CD14-positive monocyte (primary cell): ENCODE results near the gene SNN. TPM values are rescaled to one million over a fixed set of nuclear protein-coding genes. Genes with fewer than 3 reads are reported as not detected.

Source experiments
- DNase-seq, 3 donors: peaks; one replicate each; pipeline ENCODE4 v3.0.0-alpha.2; 2011 to 2022
- H2AFZ ChIP-seq: 2 replicates; pipeline ENCODE4 v1.6.0; 2012; ENCODE audit warnings: mild to moderate bottlenecking, low read depth, low read length, inconsistent platforms; ENCODE audit not compliant: insufficient read depth, poor library complexity, severe bottlenecking
- H3K27ac ChIP-seq, 2 donors: 1 replicate in 1 of 2; 2 replicates in 1 of 2; pipeline ENCODE4 v1.5.1; 2012 to 2013; ENCODE audit warnings: low read length in 2 of 2, control low read depth in 1 of 2, inconsistent platforms in 1 of 2, low read depth in 1 of 2, mild to moderate bottlenecking in 1 of 2
- H3K27me3 ChIP-seq, 2 donors: one replicate each; pipeline versions ENCODE4 v1.6.0 to v1.6.1; 2011 to 2013; ENCODE audit warnings: low read length in 2 of 2; ENCODE audit not compliant: control insufficient read depth in 2 of 2, insufficient read depth in 2 of 2
- H3K36me3 ChIP-seq, 2 donors: replicated peaks in 1 of 2; 1 replicate in 1 of 2; 2 replicates in 1 of 2; pipeline versions ENCODE4 v1.5.1 to v1.6.1; 2012 to 2013; ENCODE audit warnings: low read length in 2 of 2, control low read depth in 1 of 2, inconsistent platforms in 1 of 2, mild to moderate bottlenecking in 1 of 2; ENCODE audit not compliant: insufficient read depth in 2 of 2, control insufficient read depth in 1 of 2
- H3K4me1 ChIP-seq, 2 donors: 1 replicate in 1 of 2; 2 replicates in 1 of 2; pipeline versions ENCODE4 v1.5.1 to v1.6.1; 2012 to 2013; ENCODE audit warnings: low read length in 2 of 2, control low read depth in 1 of 2, inconsistent platforms in 1 of 2, mild to moderate bottlenecking in 1 of 2, moderate library complexity in 1 of 2; ENCODE audit not compliant: insufficient read depth in 2 of 2, control insufficient read depth in 1 of 2
- H3K4me2 ChIP-seq: replicated peaks from 2 replicates; pipeline ENCODE3; 2012; ENCODE audit warnings: low read length, moderate library complexity, mild to moderate bottlenecking; ENCODE audit not compliant: poor library complexity, severe bottlenecking; ENCODE audit errors: extremely low read depth
- H3K4me3 ChIP-seq, 3 experiments: fragments of 200-600 bp in 1 of 3; sonication (generic) in 1 of 3; replicated peaks in 1 of 3; 1 replicate in 2 of 3; 2 replicates in 1 of 3; pipeline ENCODE4 v1.5.1; 2011 to 2013; ENCODE audit warnings: low read length in 3 of 3, mild to moderate bottlenecking in 3 of 3, control low read depth in 2 of 3, low read depth in 2 of 3, inconsistent platforms in 1 of 3, moderate library complexity in 1 of 3
- H3K79me2 ChIP-seq: 2 replicates; pipeline ENCODE4 v1.6.0; 2012; ENCODE audit warnings: mild to moderate bottlenecking, control low read depth, inconsistent platforms, low read length, moderate library complexity; ENCODE audit not compliant: insufficient read depth
- H3K9ac ChIP-seq: 2 replicates; pipeline ENCODE4 v1.6.0; 2017; ENCODE audit warnings: low read length, mild to moderate bottlenecking; ENCODE audit not compliant: insufficient read depth, poor library complexity, severe bottlenecking
- H3K9me3 ChIP-seq, 2 donors: replicated peaks in 1 of 2; 1 replicate in 1 of 2; 2 replicates in 1 of 2; pipeline versions ENCODE4 v1.5.1 to v1.6.1; 2012 to 2013; ENCODE audit warnings: low read length in 2 of 2, control low read depth in 1 of 2; ENCODE audit not compliant: control insufficient read depth in 1 of 2, insufficient read depth in 1 of 2
- H4K20me1 ChIP-seq: 2 replicates; pipeline ENCODE4 v1.6.0; 2012; ENCODE audit warnings: mild to moderate bottlenecking, low read length, control low read depth, moderate library complexity; ENCODE audit not compliant: insufficient read depth
- H3K27ac Mint-ChIP-seq, 7 donors: one replicate each; pipeline ENCODE4 v1.8.0; 2020; ENCODE audit warnings: mild to moderate bottlenecking in 7 of 7, mixed read lengths in 7 of 7, moderate library complexity in 6 of 7, inconsistent platforms in 2 of 7
- H3K27me3 Mint-ChIP-seq, 3 donors: one replicate each; pipeline ENCODE4 v1.8.0; 2021 to 2022; ENCODE audit warnings: low read depth in 3 of 3, mild to moderate bottlenecking in 3 of 3, mixed read lengths in 3 of 3, moderate library complexity in 3 of 3, inconsistent platforms in 1 of 3
- H3K36me3 Mint-ChIP-seq, 2 donors: one replicate each; pipeline ENCODE4 v1.8.0; 2020; ENCODE audit warnings: mixed read lengths in 2 of 2, inconsistent platforms in 1 of 2, mild to moderate bottlenecking in 1 of 2
- H3K4me1 Mint-ChIP-seq: one replicate; pipeline ENCODE4 v1.8.0; 2020; ENCODE audit warnings: mild to moderate bottlenecking, mixed read lengths
- H3K4me3 Mint-ChIP-seq, 2 donors: one replicate each; pipeline ENCODE4 v1.8.0; 2020; ENCODE audit warnings: mild to moderate bottlenecking in 2 of 2, mixed read lengths in 2 of 2, moderate library complexity in 1 of 2
- H3K9me3 Mint-ChIP-seq, 7 donors: one replicate each; pipeline ENCODE4 v1.8.0; 2020 to 2022; ENCODE audit warnings: mixed read lengths in 7 of 7, mild to moderate bottlenecking in 6 of 7, moderate library complexity in 6 of 7, inconsistent platforms in 2 of 7
- WGBS: methylation state at CpG from one replicate; pipeline ENCODE4 v1.1.5; 2013; ENCODE audit warnings: missing lambda C conversion rate; ENCODE audit not compliant: insufficient coverage; 5-methylcytosine and 5-hydroxymethylcytosine counted together
- intact Hi-C, 2 donors: fragments of 100-400 bp; cut with micrococcal nuclease; formaldehyde crosslinking; loops; one replicate each; pipeline versions ENCODE4 v1.15.0 to v1.15.1; 2023
- polyA plus RNA-seq, 3 donors: library from polyadenylated mRNA; depleted of rRNA in 1 of 3; unstranded in 2 of 3; stranded (reverse) in 1 of 3; fragments of 300-500 nt in 2 of 3; fragments of >200 nt in 1 of 3; fragmentation: Illumina TruSeq in 2 of 3; gene quantifications; 1 replicate in 2 of 3; 2 replicates in 1 of 3; pipeline ENCODE4 v1.2.3, GENCODE V29; 2012 to 2021
- TF ChIP-seq, protein P1 (sequence below): fragments of 200-600 bp; IDR thresholded peaks from one replicate; pipeline ENCODE4 v1.8.0; 2022; ENCODE audit warnings: antibody characterized with exemption, mild to moderate bottlenecking

SNN gene
- polyA plus RNA-seq, 3 donors = 89.4 to 111 (median 91.7) TPM

DNA sequence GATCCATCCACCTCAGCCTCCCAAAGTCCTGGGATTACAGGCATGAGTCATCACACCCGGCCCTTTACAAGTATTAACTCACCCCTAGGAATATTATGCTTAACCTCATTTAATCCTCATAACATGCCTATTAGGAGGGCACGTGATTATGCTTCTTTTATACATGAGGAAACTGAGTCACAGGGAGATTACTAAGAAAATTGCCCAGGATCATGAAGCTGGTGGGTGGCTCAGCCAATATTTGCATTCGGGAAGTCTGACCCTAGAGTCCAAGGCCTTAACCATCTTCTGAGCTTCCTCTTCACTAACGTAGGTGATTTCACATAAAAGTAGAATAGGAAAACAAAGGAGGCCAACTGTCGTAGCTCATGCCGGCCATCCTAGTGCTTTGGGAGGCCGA, 19.0 kb upstream of the SNN start:
- Histone ChIP-seq H3K4me2 (no peak overlapping the region), H3K4me1 (no peaks in the 10 kb centered on the region), H2AFZ (no peak overlapping the region), H3K79me2 (no peaks in the 10 kb centered on the region), H3K4me3 (no peak overlapping the region), H3K36me3 (no peaks in the 10 kb centered on the region), H3K27ac (no peak overlapping the region), H3K9me3 (no peaks in the 10 kb centered on the region), H3K9ac (no peak overlapping the region), H3K27me3 (no peaks in the 10 kb centered on the region), H4K20me1 (no peaks in the 10 kb centered on the region)
- H3K4me3 Mint-ChIP-seq = no peak overlapping the region
- peaks cover 11% of the 10 kb centered on the region for H3K4me1 Mint-ChIP-seq
- H3K9me3 Mint-ChIP-seq = peaks cover 0 to 2% (median 0%) of the 10 kb centered on the region in 7 donors
- H3K27me3 Mint-ChIP-seq = peaks cover 4 to 17% (median 11%) of the 10 kb centered on the region in 3 donors
- 100% methylated on average over 1 of the region's 7 CpGs for WGBS
- DNase-seq = no peak
- no peaks in the 10 kb centered on the region for H3K36me3 Mint-ChIP-seq
- no peak overlapping the region for H3K27ac Mint-ChIP-seq
- intact Hi-C loops = no loop called here
- TF ChIP-seq, protein P1, sequence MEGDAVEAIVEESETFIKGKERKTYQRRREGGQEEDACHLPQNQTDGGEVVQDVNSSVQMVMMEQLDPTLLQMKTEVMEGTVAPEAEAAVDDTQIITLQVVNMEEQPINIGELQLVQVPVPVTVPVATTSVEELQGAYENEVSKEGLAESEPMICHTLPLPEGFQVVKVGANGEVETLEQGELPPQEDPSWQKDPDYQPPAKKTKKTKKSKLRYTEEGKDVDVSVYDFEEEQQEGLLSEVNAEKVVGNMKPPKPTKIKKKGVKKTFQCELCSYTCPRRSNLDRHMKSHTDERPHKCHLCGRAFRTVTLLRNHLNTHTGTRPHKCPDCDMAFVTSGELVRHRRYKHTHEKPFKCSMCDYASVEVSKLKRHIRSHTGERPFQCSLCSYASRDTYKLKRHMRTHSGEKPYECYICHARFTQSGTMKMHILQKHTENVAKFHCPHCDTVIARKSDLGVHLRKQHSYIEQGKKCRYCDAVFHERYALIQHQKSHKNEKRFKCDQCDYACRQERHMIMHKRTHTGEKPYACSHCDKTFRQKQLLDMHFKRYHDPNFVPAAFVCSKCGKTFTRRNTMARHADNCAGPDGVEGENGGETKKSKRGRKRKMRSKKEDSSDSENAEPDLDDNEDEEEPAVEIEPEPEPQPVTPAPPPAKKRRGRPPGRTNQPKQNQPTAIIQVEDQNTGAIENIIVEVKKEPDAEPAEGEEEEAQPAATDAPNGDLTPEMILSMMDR = no peak

DNA sequence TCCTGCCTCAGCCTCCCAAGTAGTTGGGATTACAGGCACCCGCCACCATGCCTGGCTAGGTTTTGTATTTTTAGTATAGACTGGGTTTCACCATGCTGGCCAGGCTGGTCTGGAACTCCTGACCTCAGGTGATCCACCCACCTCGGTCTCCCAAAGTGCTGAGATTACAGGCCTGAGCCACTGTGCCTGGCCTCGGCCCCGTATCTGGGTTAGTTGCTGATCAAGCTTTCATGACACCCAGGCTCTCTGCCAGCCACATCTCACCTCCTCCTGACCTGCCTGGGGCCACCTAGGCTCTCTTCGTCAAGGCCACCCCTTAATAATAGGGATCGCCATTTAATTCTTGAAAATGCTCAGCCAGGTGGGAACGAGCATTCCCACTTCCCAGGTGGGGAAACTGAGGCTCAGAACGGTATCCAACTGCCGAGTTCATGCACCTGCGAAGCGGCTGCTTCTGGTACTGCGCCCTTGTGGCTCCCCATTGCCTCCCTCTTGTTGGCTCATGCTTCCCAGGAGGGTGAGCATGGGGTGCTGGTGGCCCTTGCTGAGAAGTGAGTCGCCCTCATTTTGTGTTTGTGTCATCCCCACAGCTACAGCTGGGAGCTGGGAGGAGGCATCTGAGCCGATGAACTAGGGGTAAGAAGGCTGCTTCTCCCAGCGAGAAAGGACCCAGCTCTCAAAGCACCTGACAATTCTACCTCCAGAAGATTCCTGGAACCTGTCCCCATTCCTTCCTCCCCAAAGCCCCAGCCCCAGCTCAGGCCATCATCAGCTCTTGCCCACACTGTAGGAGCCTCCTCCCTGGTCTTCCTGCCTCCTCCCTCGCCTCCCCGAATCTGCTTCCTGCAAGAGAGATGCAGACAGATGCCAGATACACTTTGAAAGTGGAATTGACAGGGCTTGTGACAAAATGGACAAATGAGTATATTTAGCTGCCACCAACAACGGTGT, 17.3 kb upstream of the SNN start:
- Histone ChIP-seq H3K27ac (no peak overlapping the region), H3K9ac (no peak overlapping the region), H4K20me1 (no peaks in the 10 kb centered on the region), H3K79me2 (no peaks in the 10 kb centered on the region), H3K36me3 (no peaks in the 10 kb centered on the region), H3K9me3 (no peaks in the 10 kb centered on the region), H3K27me3 (no peaks in the 10 kb centered on the region), H3K4me3 (no peak overlapping the region), H3K4me2 (no peak overlapping the region), H3K4me1 (no peaks in the 10 kb centered on the region), H2AFZ (no peak overlapping the region)
- TF ChIP-seq, protein P1 = no peak
- Mint-ChIP-seq H3K9me3 (peaks cover 0 to 2% (median 0%) of the 10 kb centered on the region in 7 donors), H3K4me1 (peaks cover 11% of the 10 kb centered on the region), H3K4me3 (peak overlapping the region in 1 of 2 donors; percentile 12), H3K27ac (peak overlapping the region in 1 of 7 donors; percentile 3), H3K27me3 (peaks cover 4 to 17% (median 10%) of the 10 kb centered on the region in 3 donors), H3K36me3 (no peaks in the 10 kb centered on the region)
- intact Hi-C loops = no loop called here
- 79% methylated on average over 7 of the region's 18 CpGs for WGBS
- peak in 1 of 3 donors; percentile 17 for DNase-seq
